ENCODE results near the gene SNRPD1. TPM values are rescaled to one million over a fixed set of nuclear protein-coding genes. Genes with fewer than 3 reads are reported as not detected.
"Not testable (repeated sequence)": the region's sequence is repeated elsewhere in the genome, so short reads cannot be mapped to it uniquely, and the experiment has no call there.

The SNRPD1 gene
- polyA plus RNA-seq, 1 experiment = 43.5 TPM

DNA sequence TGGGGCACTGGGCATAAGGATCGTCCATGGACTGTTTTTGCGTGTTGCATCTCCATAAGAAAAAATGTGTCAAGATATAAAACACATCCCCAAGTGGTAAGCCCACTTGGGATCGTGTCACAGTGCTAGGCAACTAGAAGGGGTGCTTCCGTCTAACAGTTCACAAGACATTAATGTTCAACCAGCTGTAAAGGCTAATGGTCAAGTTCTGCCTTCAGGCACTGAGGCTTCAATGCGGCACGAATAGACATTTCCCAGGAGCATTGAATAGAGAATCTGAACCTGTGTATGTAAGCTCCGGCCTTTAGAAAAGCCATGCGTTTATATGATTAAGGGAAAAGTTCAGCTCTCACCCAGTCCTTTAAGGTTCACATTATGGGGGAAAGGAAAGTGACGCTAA is 50.5 kb downstream of the SNRPD1 start:
- POLR2A ChIA-PET = no interaction called here
- CTCF ChIA-PET = no interaction called here

DNA sequence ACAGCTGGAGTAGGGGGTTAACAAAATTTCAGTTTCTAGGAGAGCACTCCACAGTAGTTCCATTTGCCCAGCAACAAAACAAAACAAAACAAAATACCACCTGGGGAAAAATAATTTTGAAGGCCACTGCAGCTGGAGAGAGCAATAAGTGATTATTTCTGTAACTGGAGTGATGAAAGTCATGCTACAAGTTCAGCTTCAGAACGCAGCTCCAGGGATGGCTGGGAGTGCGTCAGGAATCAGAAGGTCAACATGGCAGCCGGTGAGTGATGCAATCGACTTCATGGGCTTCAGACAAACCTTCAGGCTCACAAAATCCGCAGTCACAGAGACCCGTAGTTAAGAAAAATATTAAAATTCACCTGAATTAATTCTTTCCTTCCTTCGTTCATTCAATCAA is 51.5 kb downstream of the SNRPD1 start:
- Histone ChIP-seq H3K27ac (ENCODE audit: low read depth, low read length) (no peak overlapping the region), H3K27me3 (ENCODE audit: control insufficient read depth, insufficient read depth, low read length) (no peaks in the 10 kb centered on the region), H3K9me3 (ENCODE audit: control insufficient read depth, insufficient read depth, low read length) (no peaks in the 10 kb centered on the region), H3K4me3 (ENCODE audit: low read depth, low read length) (no peak overlapping the region)
- ChIA-PET CTCF (interaction anchor here (0.8 to 1.4 kb wide), 2 partner anchors 51 to 63 kb away, joined by 4 to 5 read pairs; partner anchors contain the start of genes ESCO1 and SNRPD1), POLR2A (no interaction called here)
- TF ChIP-seq, protein P1, sequence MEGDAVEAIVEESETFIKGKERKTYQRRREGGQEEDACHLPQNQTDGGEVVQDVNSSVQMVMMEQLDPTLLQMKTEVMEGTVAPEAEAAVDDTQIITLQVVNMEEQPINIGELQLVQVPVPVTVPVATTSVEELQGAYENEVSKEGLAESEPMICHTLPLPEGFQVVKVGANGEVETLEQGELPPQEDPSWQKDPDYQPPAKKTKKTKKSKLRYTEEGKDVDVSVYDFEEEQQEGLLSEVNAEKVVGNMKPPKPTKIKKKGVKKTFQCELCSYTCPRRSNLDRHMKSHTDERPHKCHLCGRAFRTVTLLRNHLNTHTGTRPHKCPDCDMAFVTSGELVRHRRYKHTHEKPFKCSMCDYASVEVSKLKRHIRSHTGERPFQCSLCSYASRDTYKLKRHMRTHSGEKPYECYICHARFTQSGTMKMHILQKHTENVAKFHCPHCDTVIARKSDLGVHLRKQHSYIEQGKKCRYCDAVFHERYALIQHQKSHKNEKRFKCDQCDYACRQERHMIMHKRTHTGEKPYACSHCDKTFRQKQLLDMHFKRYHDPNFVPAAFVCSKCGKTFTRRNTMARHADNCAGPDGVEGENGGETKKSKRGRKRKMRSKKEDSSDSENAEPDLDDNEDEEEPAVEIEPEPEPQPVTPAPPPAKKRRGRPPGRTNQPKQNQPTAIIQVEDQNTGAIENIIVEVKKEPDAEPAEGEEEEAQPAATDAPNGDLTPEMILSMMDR (IDR thresholded peaks at IDR 0.05; ENCODE audit: low read depth, low read length) = no peak
- DNase-seq (ENCODE audit: low read depth, low spot score) = no peak

More for the DNA sequence above, 50.5 kb downstream of the SNRPD1 start:
- no peak overlapping the region for H3K4me3 ChIP-seq (ENCODE audit: low read depth, low read length)
- H3K9me3 ChIP-seq (ENCODE audit: control insufficient read depth, insufficient read depth, low read length) = no peaks in the 10 kb centered on the region
- H3K27me3 ChIP-seq (ENCODE audit: control insufficient read depth, insufficient read depth, low read length) = no peaks in the 10 kb centered on the region
- TF ChIP-seq, protein P1 (IDR thresholded peaks at IDR 0.05; ENCODE audit: low read depth, low read length) = no peak
- no peak overlapping the region for H3K27ac ChIP-seq (ENCODE audit: low read depth, low read length)
- DNase-seq (ENCODE audit: low read depth, low spot score) = no peak

DNA sequence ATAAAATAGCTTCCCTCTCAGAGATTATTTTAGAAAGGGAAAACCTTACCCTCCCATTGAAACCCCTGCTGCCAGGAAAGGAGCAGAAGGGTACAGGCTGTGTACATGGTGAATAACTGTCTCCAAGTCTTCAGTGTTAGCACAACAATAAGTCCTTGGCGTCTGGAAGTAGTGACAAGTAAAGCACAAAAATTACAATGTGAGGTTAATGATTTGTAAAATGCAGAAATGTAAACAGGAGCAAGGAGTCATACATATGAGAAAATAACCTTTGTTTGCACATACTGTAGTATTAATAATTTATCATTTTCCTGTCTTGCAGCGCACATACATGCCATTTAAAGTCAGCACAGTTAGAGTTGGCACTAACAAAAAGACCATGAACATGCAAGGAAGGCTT is 52.0 kb downstream of the SNRPD1 start:
- POLR2A ChIA-PET = no interaction called here
- Histone ChIP-seq H3K27ac (ENCODE audit: low read depth, low read length) (no peak overlapping the region), H3K9me3 (ENCODE audit: control insufficient read depth, insufficient read depth, low read length) (no peaks in the 10 kb centered on the region), H3K27me3 (ENCODE audit: control insufficient read depth, insufficient read depth, low read length) (no peaks in the 10 kb centered on the region), H3K4me3 (ENCODE audit: low read depth, low read length) (no peak overlapping the region)
- TF ChIP-seq, protein P1 (IDR thresholded peaks at IDR 0.05; ENCODE audit: low read depth, low read length) = no peak
- DNase-seq (ENCODE audit: low read depth, low spot score) = no peak
- CTCF ChIA-PET = interaction anchor here (1.4 kb wide), 1 partner anchor 63 kb away, joined by 4 read pairs; the partner anchor contains the start of gene ESCO1

DNA sequence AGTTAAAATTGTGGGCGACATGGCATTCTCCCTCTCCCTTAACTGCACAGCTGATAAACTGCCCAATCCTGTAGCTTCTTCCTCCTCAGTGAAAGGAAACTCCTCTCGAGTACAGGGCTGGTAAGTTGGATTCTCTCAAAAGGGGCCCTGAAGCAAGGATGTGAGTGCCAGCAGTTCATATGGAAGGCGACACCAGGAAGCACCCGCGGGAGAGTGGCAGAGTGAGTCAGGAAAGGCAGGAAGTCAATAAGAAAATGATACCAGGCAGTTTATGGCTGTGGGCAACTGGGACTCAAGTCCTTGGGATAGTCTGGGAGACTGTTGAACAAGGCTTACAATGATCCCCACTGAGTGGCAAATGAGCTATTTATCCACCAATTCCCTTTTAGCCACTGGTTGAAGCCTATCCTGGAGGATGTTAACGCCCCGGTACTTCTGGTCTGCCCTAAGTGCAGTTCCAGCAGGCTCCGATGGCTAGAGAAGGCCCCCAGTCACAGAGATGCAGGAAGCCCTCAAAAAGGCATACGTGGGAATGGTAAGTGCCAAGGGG is 57.7 kb downstream of the SNRPD1 start:
- Histone ChIP-seq H3K27me3 (ENCODE audit: control insufficient read depth, insufficient read depth, low read length) (no peaks in the 10 kb centered on the region), H3K9me3 (ENCODE audit: control insufficient read depth, insufficient read depth, low read length) (no peaks in the 10 kb centered on the region), H3K27ac (ENCODE audit: low read depth, low read length) (no peak overlapping the region), H3K4me3 (ENCODE audit: low read depth, low read length) (no peak overlapping the region)
- TF ChIP-seq, protein P1 (IDR thresholded peaks at IDR 0.05; ENCODE audit: low read depth, low read length) = no peak
- DNase-seq (ENCODE audit: low read depth, low spot score) = no peak
- CTCF ChIA-PET = no interaction called here
- POLR2A ChIA-PET = interaction anchor here (1.8 kb wide), 1 partner anchor 34 kb away, joined by 5 read pairs; no protein-coding TSS in a partner anchor

DNA sequence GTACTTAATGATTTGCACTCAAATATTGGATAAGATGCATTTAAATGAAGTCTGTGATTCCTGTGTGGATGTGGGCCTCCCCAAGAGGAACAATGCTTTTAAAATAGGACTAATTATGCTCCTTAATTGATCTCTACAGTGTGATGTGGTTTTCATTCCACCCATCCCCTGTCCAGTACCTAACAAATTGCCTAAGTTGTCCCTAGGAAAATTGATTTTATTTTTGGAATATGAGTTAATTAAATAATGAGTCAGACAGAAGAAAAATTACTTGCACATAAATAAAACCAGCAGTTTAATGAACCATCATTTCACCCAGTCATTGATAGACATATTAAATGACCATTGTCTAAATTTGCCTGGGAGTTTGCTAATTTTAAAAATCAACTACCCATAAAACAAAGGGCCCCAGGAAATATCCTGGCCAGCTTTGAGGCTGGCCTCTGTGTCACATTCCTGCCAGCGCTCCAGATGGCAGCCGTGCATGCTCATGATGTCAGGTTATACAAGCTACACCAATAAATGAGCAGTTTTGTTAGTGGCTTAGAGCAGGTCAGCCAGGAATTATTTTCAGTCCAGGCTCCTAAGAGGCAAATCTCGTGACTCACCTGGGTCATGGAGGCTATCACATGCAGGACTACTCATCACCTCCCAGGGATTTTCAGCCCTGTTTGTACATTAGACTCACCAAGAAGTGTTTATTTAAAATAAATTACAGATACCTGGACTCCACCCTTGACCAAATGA is 60.6 kb downstream of the SNRPD1 start:
- TF ChIP-seq, protein P1 (IDR thresholded peaks at IDR 0.05; ENCODE audit: low read depth, low read length) = no peak
- no peak for DNase-seq (ENCODE audit: low read depth, low spot score)
- CTCF ChIA-PET = no interaction called here
- Histone ChIP-seq H3K27ac (ENCODE audit: low read depth, low read length) (no peak overlapping the region), H3K4me3 (ENCODE audit: low read depth, low read length) (no peak overlapping the region), H3K27me3 (ENCODE audit: control insufficient read depth, insufficient read depth, low read length) (no peaks in the 10 kb centered on the region), H3K9me3 (ENCODE audit: control insufficient read depth, insufficient read depth, low read length) (no peaks in the 10 kb centered on the region)
- POLR2A ChIA-PET = no interaction called here

DNA sequence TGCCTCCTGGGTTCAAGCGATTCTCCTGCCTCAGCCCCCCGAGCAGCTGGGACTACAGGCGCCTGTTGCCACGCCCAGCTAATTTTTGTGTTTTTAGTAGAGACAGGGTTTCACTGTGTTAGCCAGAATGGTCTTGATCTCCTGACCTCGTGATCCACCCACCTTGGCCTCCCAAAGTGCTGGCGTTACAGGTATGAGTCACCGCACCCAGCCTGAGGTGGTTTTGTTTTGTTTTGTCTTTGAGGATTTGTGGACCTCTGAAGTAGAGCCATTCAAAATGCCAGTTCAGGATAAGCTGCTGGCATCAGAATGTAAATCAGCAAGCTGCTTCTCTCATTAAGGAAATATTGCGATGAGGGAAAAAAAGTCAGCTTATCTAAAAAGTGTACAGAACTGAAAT is 63.2 kb downstream of the SNRPD1 start:
- CTCF ChIA-PET; POLR2A ChIA-PET; H3K4me3 ChIP-seq (ENCODE audit: low read depth, low read length); H3K9me3 ChIP-seq (ENCODE audit: control insufficient read depth, insufficient read depth, low read length); H3K27me3 ChIP-seq (ENCODE audit: control insufficient read depth, insufficient read depth, low read length); DNase-seq (ENCODE audit: low read depth, low spot score); H3K27ac ChIP-seq (ENCODE audit: low read depth, low read length): not testable (repeated sequence)

Data from AG04450 (cell line).